Measurements from ENCODE around the gene IGF1R.

DNA sequence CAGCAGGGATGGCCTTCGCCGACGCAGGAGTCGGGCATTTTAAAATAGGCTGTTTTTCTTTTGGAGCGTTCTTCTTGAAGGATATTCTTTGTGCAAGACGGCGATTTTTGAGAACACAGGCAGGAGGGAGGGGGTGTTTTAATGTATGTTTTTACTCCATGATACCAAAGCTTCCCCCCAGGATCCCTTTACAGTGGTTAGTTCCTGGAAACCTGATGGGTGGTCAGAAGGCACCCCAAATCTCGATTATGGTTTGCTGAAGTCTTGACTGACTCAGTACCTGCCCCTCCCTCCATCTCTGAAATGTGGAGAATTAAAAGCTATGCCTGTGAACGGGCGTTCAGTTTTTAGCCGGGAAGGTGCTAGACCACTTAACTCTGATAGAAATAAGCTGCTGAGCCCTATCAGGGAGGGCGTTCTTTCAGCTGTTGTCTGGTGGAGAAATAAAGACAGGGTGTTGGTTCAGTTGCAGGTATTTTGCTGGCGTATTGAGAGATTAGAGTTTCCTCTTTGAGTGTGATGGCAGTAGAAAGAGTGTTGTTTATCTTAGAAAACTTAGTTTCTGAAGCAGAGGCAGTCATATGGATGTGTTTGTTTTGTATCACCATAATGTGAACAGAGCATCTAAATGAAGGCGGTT, 3.4 kb downstream of the IGF1R start:
- TF ChIP-seq, protein P1, sequence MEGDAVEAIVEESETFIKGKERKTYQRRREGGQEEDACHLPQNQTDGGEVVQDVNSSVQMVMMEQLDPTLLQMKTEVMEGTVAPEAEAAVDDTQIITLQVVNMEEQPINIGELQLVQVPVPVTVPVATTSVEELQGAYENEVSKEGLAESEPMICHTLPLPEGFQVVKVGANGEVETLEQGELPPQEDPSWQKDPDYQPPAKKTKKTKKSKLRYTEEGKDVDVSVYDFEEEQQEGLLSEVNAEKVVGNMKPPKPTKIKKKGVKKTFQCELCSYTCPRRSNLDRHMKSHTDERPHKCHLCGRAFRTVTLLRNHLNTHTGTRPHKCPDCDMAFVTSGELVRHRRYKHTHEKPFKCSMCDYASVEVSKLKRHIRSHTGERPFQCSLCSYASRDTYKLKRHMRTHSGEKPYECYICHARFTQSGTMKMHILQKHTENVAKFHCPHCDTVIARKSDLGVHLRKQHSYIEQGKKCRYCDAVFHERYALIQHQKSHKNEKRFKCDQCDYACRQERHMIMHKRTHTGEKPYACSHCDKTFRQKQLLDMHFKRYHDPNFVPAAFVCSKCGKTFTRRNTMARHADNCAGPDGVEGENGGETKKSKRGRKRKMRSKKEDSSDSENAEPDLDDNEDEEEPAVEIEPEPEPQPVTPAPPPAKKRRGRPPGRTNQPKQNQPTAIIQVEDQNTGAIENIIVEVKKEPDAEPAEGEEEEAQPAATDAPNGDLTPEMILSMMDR (IDR thresholded peaks at IDR 0.05; ENCODE audit: insufficient read depth, low read length, poor library complexity, severe bottlenecking): no peak
- no peak for TF ChIP-seq EZH2phosphoT487 (conservative IDR thresholded peaks at IDR 0.05; ENCODE audit: low read length)
